ENCODE results near the gene TRPV2. TPM values are rescaled to one million over a fixed set of nuclear protein-coding genes. Genes with fewer than 3 reads are reported as not detected.

TRPV2 gene
- total RNA-seq, 1 donor from 2014 or later: 8.4 TPM

DNA sequence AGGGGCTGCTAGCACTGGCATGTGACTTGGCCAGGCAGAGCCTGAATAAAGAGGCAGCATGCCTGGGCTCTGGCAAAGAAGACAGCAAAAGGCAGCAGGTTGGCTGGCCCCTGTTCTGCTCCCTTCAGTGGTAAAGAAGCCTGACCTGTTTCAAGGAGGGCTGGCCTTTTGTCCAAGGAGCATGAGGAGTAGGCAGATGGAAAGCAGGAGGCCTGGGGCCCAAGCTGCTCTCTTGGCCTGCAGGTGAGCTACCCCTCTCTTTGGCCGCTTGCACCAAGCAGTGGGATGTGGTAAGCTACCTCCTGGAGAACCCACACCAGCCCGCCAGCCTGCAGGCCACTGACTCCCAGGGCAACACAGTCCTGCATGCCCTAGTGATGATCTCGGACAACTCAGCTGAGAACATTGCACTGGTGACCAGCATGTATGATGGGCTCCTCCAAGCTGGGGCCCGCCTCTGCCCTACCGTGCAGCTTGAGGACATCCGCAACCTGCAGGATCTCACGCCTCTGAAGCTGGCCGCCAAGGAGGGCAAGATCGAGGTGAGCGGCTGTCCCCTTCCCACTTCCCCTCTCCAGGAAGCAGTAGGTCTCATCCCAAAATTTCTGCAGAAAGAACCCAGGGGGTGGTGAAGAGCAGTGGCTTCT is 8.0 kb downstream of the TRPV2 start:
- Histone ChIP-seq H3K4me1 (ENCODE audit: control insufficient read depth in 3 of 3, insufficient read depth in 3 of 3, low read length in 3 of 3) (peaks cover 14 to 19% (median 15%) of the 10 kb centered on the region in 3 donors), H3K4me3 (ENCODE audit: low read length in 3 of 3) (no peak overlapping the region), H3K9me3 (ENCODE audit: control insufficient read depth in 3 of 3, low read length in 3 of 3) (no peaks in the 10 kb centered on the region), H3K27ac (ENCODE audit: low read depth, low read length) (no peak overlapping the region), H3K27me3 (ENCODE audit: control insufficient read depth in 3 of 3, insufficient read depth in 3 of 3, low read length in 3 of 3) (no peaks in the 10 kb centered on the region), H3K9ac (ENCODE audit: low read depth in 1 of 3, low read length in 3 of 3) (no peak overlapping the region), H3K36me3 (ENCODE audit: control insufficient read depth in 3 of 3, insufficient read depth in 3 of 3, low read length in 3 of 3) (peaks cover 7 to 27% (median 18%) of the 10 kb centered on the region in 3 donors)

DNA sequence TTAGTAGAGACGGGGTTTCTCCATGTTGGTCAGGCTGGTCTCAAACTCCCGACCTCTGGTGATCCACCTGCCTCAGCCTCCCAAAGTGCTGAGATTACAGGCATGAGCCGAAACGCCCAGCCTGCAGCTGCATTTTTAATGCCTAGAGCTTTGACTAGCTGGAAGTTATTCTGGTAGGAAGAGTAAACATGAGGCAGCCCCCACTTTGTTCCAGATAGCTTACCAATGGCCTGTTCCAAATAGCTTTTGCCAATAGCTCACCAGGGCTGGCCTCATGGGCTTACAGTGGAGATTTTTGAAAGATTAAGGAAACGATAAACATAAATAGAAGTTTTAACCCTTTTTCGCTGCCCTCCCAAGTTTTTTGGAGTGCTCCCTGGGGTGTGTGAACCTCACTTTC is 9.8 kb downstream of the TRPV2 start:
- no peak overlapping the region for H3K9ac ChIP-seq (ENCODE audit: low read depth in 1 of 3, low read length in 3 of 3)
- H3K27me3 ChIP-seq (ENCODE audit: control insufficient read depth in 3 of 3, insufficient read depth in 3 of 3, low read length in 3 of 3): no peaks in the 10 kb centered on the region
- H3K9me3 ChIP-seq (ENCODE audit: control insufficient read depth in 3 of 3, low read length in 3 of 3): no peaks in the 10 kb centered on the region
- H3K4me1 ChIP-seq (ENCODE audit: control insufficient read depth in 3 of 3, insufficient read depth in 3 of 3, low read length in 3 of 3): peaks cover 0 to under 1% (median 0%) of the 10 kb centered on the region in 3 donors
- no peak overlapping the region for H3K27ac ChIP-seq (ENCODE audit: low read depth, low read length)
- no peak overlapping the region for H3K4me3 ChIP-seq (ENCODE audit: low read length in 3 of 3)
- H3K36me3 ChIP-seq (ENCODE audit: control insufficient read depth in 3 of 3, insufficient read depth in 3 of 3, low read length in 3 of 3): peaks cover 14 to 35% (median 22%) of the 10 kb centered on the region in 3 donors

DNA sequence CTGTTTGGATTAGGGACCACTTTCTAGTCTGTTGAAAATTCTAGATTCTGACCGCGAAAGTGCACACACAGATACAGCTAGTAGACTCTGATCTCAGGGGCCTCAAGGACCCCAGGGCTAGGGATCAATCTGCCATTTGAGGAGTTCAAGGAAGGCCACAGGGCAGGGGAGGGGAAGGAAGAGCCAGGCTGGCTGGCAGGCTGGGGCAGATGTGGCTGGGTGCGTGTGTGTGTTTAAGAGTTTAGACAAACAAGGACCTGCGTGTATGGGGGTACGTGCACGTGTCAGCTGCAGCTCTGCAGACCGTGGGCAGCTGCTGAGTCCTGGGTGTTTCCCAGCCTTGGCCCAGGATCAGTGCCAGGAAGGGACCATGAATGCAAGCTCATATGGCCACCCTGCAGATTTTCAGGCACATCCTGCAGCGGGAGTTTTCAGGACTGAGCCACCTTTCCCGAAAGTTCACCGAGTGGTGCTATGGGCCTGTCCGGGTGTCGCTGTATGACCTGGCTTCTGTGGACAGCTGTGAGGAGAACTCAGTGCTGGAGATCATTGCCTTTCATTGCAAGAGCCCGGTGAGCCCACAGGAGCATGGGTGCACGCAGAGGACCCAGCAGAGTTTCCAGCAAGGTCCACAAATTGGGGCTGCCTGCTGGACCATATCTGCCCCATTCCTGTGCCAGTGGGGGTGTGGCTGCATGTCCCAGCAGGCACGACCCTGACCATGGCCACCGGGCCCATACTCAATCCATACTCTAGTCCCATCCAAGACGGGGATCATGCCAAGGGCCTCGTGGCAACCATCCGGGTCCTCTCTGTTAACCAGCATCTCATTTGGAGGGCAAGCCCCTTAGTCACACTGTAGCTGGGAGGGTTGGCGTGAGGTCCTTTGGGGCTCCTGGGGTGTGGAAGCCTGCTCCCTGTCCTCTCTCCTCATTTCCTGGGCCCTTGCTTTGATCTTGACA is 10.6 kb downstream of the TRPV2 start:
- no peaks in the 10 kb centered on the region for H3K4me1 ChIP-seq (ENCODE audit: control insufficient read depth in 3 of 3, insufficient read depth in 3 of 3, low read length in 3 of 3)
- no peak overlapping the region for H3K27ac ChIP-seq (ENCODE audit: low read depth, low read length)
- H3K36me3 ChIP-seq (ENCODE audit: control insufficient read depth in 3 of 3, insufficient read depth in 3 of 3, low read length in 3 of 3): peaks cover 14 to 35% (median 21%) of the 10 kb centered on the region in 3 donors

DNA sequence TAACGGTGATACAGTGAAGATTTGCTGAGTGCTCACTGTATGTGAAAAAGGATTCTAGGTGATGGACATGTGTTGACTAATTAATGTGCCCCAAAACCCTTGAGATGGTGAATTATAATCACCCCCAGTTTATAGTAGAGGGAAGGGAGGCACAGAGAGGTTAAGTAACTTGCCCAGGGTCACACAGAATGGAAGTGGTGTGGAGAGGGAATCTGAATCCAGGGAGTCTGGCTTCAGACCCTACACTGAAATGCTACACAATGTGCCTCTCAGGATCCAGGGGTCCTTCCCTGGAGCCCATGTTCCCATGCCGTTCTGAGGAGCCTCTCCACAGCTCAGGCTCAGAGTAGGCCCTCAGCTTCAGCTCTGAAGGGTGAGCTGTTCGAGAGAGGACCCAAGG is 11.6 kb downstream of the TRPV2 start:
- Histone ChIP-seq H3K4me3 (ENCODE audit: low read length in 3 of 3) (no peak overlapping the region), H3K9ac (ENCODE audit: low read depth in 1 of 3, low read length in 3 of 3) (no peak overlapping the region), H3K27ac (ENCODE audit: low read depth, low read length) (no peak overlapping the region), H3K36me3 (ENCODE audit: control insufficient read depth in 3 of 3, insufficient read depth in 3 of 3, low read length in 3 of 3) (peaks cover 14 to 35% (median 20%) of the 10 kb centered on the region in 3 donors), H3K27me3 (ENCODE audit: control insufficient read depth in 3 of 3, insufficient read depth in 3 of 3, low read length in 3 of 3) (no peaks in the 10 kb centered on the region), H3K4me1 (ENCODE audit: control insufficient read depth in 3 of 3, insufficient read depth in 3 of 3, low read length in 3 of 3) (no peaks in the 10 kb centered on the region), H3K9me3 (ENCODE audit: control insufficient read depth in 3 of 3, low read length in 3 of 3) (no peaks in the 10 kb centered on the region)

More for the DNA sequence above, 10.6 kb downstream of the TRPV2 start:
- Histone ChIP-seq H3K9ac (ENCODE audit: low read depth in 1 of 3, low read length in 3 of 3) (no peak overlapping the region), H3K4me3 (ENCODE audit: low read length in 3 of 3) (no peak overlapping the region), H3K27me3 (ENCODE audit: control insufficient read depth in 3 of 3, insufficient read depth in 3 of 3, low read length in 3 of 3) (no peaks in the 10 kb centered on the region), H3K9me3 (ENCODE audit: control insufficient read depth in 3 of 3, low read length in 3 of 3) (no peaks in the 10 kb centered on the region)

DNA sequence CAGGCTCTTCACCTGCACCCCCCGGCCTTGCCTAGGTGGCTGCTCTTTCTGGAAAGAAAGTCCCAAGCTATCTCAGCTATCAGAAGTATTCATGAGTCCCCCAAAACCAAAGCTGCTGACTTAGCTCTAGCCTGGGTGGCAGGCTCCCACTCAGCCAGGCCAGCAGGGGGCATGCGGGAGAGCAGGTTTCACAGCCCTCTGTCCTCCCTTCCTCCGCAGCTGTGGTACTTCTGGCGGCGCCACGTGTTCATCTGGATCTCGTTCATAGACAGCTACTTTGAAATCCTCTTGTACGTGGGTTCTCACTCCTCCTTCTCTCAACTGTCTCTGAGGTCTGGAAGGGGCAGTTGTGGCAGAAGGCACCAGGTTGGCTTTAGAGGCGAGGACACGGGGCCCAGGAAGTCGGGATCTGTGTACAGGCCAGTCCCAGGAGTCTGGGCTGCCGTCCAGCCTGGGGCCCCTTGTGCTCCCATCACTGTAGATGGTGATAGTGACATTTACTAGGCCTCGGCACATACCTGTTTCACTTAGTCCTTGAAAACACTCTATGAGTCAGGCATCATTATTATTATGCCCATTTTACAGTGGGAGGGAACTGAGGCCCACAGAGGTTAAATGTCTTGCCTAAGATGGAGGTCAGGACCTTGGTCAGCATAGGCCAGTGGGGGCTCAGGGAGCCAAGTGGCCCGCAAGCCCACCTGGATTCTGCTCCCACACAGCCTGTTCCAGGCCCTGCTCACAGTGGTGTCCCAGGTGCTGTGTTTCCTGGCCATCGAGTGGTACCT is 12.9 kb downstream of the TRPV2 start:
- Histone ChIP-seq H3K36me3 (ENCODE audit: control insufficient read depth in 3 of 3, insufficient read depth in 3 of 3, low read length in 3 of 3) (peaks cover 13 to 36% (median 20%) of the 10 kb centered on the region in 3 donors), H3K27ac (ENCODE audit: low read depth, low read length) (no peak overlapping the region), H3K9me3 (ENCODE audit: control insufficient read depth in 3 of 3, low read length in 3 of 3) (no peaks in the 10 kb centered on the region), H3K4me3 (ENCODE audit: low read length in 3 of 3) (no peak overlapping the region), H3K27me3 (ENCODE audit: control insufficient read depth in 3 of 3, insufficient read depth in 3 of 3, low read length in 3 of 3) (no peaks in the 10 kb centered on the region), H3K4me1 (ENCODE audit: control insufficient read depth in 3 of 3, insufficient read depth in 3 of 3, low read length in 3 of 3) (no peaks in the 10 kb centered on the region), H3K9ac (ENCODE audit: low read depth in 1 of 3, low read length in 3 of 3) (peak overlapping the region in 1 of 3 donors; percentile 8)

DNA sequence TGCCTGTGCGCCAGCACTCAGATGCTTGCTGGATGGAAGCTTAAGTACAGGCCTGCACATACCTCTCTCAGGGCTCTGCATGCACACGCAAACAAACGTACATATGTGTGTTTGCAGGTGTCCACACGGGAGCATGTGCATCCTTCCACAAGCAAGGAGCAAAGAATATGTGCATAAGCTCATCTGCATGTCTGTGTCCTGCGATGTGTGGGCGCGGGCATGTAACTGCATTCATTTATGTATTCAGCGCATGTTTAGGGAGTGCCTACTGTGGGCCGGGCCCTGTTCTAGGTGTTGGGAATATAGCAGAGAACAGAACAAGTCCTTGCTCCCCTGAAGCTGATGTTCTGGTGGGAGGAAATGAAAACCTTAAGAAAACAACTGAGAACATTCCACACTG is 13.7 kb downstream of the TRPV2 start:
- Histone ChIP-seq H3K27ac (ENCODE audit: low read depth, low read length) (no peak overlapping the region), H3K27me3 (ENCODE audit: control insufficient read depth in 3 of 3, insufficient read depth in 3 of 3, low read length in 3 of 3) (no peaks in the 10 kb centered on the region), H3K9me3 (ENCODE audit: control insufficient read depth in 3 of 3, low read length in 3 of 3) (no peaks in the 10 kb centered on the region), H3K9ac (ENCODE audit: low read depth in 1 of 3, low read length in 3 of 3) (peak overlapping the region in 1 of 3 donors; percentile 8), H3K36me3 (ENCODE audit: control insufficient read depth in 3 of 3, insufficient read depth in 3 of 3, low read length in 3 of 3) (peaks cover 11 to 36% (median 20%) of the 10 kb centered on the region in 3 donors), H3K4me1 (ENCODE audit: control insufficient read depth in 3 of 3, insufficient read depth in 3 of 3, low read length in 3 of 3) (no peaks in the 10 kb centered on the region), H3K4me3 (ENCODE audit: low read length in 3 of 3) (no peak overlapping the region)

DNA sequence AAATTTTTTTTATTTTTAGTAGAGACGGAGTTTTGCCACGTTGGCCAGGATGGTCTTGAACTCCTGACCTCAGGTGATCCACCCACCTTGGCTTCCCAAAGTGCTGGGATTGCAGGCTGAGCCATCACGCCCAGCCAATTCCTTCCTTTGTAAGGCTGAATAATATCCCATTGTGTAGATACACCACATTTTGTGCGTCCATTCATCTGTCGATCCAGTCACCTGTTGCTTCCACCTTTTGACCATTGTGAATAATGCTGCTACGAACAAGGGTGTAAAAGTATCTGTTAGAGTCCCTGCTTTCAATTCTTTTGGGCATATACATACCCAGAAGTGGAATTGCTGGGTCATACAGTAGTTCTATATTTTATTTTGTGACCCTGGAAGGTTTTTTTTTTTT is 15.3 kb downstream of the TRPV2 start:
- H3K27ac ChIP-seq (ENCODE audit: low read depth, low read length): no peak overlapping the region
- H3K36me3 ChIP-seq (ENCODE audit: control insufficient read depth in 3 of 3, insufficient read depth in 3 of 3, low read length in 3 of 3): peaks cover 10 to 36% (median 20%) of the 10 kb centered on the region in 3 donors
- no peak overlapping the region for H3K4me3 ChIP-seq (ENCODE audit: low read length in 3 of 3)
- H3K27me3 ChIP-seq (ENCODE audit: control insufficient read depth in 3 of 3, insufficient read depth in 3 of 3, low read length in 3 of 3): no peaks in the 10 kb centered on the region
- H3K9me3 ChIP-seq (ENCODE audit: control insufficient read depth in 3 of 3, low read length in 3 of 3): no peaks in the 10 kb centered on the region
- no peaks in the 10 kb centered on the region for H3K4me1 ChIP-seq (ENCODE audit: control insufficient read depth in 3 of 3, insufficient read depth in 3 of 3, low read length in 3 of 3)
- H3K9ac ChIP-seq (ENCODE audit: low read depth in 1 of 3, low read length in 3 of 3): no peak overlapping the region

DNA sequence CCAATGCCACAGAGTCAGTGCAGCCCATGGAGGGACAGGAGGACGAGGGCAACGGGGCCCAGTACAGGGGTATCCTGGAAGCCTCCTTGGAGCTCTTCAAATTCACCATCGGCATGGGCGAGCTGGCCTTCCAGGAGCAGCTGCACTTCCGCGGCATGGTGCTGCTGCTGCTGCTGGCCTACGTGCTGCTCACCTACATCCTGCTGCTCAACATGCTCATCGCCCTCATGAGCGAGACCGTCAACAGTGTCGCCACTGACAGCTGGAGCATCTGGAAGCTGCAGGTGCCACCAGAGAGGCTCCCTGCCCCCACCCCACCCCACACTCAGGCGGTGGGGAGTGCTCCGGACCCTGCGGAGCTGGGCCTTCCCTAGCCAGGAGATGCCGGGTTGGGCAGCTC is 16.6 kb downstream of the TRPV2 start:
- Histone ChIP-seq H3K9me3 (ENCODE audit: control insufficient read depth in 3 of 3, low read length in 3 of 3) (no peaks in the 10 kb centered on the region), H3K9ac (ENCODE audit: low read depth in 1 of 3, low read length in 3 of 3) (no peak overlapping the region), H3K36me3 (ENCODE audit: control insufficient read depth in 3 of 3, insufficient read depth in 3 of 3, low read length in 3 of 3) (peaks cover 7 to 25% (median 10%) of the 10 kb centered on the region in 3 donors), H3K4me3 (ENCODE audit: low read length in 3 of 3) (no peak overlapping the region), H3K27me3 (ENCODE audit: control insufficient read depth in 3 of 3, insufficient read depth in 3 of 3, low read length in 3 of 3) (no peaks in the 10 kb centered on the region), H3K27ac (ENCODE audit: low read depth, low read length) (no peak overlapping the region), H3K4me1 (ENCODE audit: control insufficient read depth in 3 of 3, insufficient read depth in 3 of 3, low read length in 3 of 3) (no peaks in the 10 kb centered on the region)

DNA sequence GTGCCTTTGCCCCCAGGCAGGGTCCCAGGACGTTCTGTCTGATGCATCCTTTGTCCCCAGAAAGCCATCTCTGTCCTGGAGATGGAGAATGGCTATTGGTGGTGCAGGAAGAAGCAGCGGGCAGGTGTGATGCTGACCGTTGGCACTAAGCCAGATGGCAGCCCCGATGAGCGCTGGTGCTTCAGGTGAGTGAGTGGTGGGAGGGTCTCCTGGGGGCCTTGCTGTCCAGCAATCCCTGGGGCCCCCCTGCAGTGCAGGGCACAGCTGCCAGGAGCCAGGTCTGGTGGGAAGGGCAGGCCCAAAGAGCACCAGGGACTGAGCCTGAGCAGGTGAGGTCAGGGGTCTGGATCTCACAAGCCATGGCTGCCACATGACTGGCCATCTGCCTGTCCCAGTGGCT is 18.1 kb downstream of the TRPV2 start:
- Histone ChIP-seq H3K36me3 (ENCODE audit: control insufficient read depth in 3 of 3, insufficient read depth in 3 of 3, low read length in 3 of 3) (peaks cover 5 to 13% (median 5%) of the 10 kb centered on the region in 3 donors), H3K9ac (ENCODE audit: low read depth in 1 of 3, low read length in 3 of 3) (no peak overlapping the region), H3K27me3 (ENCODE audit: control insufficient read depth in 3 of 3, insufficient read depth in 3 of 3, low read length in 3 of 3) (no peaks in the 10 kb centered on the region), H3K9me3 (ENCODE audit: control insufficient read depth in 3 of 3, low read length in 3 of 3) (no peaks in the 10 kb centered on the region), H3K27ac (ENCODE audit: low read depth, low read length) (no peak overlapping the region), H3K4me1 (ENCODE audit: control insufficient read depth in 3 of 3, insufficient read depth in 3 of 3, low read length in 3 of 3) (peaks cover 3 to 5% (median 4%) of the 10 kb centered on the region in 3 donors), H3K4me3 (ENCODE audit: low read length in 3 of 3) (no peak overlapping the region)
